HG02885 (cell line): Measurements from ENCODE around the gene ELFN1.

ENCODE experiments used
- ATAC-seq: cut with Tn5 transposase; IDR thresholded peaks from one replicate; pipeline ENCODE4 v1.9.1; 2021; ENCODE audit warnings: mild to moderate bottlenecking; ENCODE audit not compliant: unreplicated experiment, poor library complexity

Gene ELFN1

DNA sequence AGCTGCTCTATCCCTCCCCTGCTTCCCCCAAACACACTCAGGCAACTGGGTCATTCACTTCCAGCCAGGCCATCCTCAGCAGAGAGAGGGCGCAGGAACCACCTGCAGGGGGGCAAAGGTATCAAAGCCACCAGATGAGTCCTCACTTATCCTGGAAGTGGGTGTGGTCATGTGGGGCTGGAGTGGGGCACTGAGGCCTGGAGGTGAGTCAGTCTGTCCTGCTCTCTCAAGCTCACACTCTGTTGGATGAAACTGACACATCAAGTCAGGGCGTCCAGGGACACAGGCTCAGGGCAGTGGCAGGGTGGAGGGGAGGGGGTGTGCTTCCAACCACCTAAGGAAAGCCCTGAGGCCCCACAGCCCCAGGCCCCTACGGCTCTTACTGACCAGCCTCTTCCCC lies 8.0 kb upstream of the ELFN1 start:
- ATAC-seq, result no peak

DNA sequence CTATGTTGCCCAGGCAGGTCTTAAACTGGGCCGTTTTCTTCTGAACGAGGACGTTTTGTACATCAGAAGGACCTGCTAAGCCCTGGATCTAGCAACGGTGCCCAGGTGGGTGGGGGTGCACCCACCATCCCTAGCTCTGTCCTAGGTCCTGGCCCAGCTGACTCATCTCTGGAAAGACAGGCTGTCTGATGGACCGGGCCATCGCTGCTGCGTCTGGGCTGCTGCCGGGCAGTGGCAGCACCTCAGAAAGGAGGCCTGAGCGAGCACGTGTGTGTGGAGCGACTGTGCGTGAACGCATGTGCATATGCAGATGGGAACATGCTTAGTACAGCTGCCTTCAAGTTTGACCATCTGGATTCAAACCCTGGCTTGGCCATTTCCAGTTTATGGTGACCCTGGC lies 7.3 kb upstream of the ELFN1 start:
- no peak for ATAC-seq

DNA sequence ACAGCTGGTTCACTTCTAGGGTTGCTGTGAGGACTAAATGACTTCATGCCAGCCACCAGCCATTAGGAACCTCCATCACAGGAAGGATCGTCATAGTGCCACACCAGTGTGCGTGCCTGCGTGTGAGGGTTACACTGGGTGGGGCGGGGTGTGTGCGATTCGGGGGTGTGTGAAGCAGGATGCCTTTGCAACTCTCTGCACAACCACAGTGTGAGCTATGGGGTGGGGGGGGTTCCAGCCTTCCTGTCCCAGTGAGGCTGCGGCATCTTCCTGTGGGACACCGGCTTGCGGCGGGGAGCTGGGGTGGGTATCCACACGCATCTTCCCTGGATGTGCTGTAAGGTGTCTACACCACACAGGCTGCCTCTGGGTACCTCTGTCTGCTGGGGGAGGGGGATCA lies 6.9 kb upstream of the ELFN1 start:
- no peak for ATAC-seq

DNA sequence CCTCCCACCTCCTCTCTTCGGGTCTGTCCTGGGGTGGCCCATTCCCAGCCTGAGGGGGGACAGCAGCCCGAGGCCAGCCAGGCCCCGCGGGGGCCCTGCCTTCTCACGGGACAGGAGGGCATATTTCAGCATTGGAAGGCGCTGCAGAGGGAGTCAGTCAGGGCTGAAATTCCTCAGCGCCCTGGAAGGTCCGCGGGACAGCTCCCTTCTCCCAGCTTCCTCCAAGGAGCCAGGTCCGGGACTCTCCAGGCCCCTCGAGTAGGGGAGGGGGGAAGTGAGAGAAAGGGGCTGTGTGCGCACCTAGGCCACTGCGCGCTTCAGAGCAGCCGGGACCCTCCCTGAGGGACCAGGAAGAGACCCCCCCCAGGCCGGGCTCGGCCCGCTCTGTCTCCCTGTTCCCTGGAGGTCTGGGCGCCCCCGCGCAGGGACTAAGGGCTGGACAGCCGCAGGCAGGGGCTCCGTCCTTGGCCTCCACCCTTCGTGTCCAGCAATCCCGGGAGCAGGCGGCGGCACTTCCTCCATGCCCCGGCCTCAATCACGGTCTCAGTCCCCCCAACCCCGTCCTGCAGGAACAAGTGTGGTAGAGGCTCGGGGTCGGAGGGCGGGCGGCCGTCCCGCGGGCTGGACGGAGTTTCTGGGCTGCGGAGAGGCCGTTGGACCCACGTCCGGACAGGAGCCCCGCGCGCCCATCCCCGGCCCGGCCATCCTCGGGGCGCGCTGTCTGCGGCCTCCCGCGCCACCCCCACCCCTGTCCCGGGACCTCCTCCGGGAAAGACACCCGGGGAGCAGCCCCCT lies 6.0 kb upstream of the ELFN1 start:
- ATAC-seq, result no peak

DNA sequence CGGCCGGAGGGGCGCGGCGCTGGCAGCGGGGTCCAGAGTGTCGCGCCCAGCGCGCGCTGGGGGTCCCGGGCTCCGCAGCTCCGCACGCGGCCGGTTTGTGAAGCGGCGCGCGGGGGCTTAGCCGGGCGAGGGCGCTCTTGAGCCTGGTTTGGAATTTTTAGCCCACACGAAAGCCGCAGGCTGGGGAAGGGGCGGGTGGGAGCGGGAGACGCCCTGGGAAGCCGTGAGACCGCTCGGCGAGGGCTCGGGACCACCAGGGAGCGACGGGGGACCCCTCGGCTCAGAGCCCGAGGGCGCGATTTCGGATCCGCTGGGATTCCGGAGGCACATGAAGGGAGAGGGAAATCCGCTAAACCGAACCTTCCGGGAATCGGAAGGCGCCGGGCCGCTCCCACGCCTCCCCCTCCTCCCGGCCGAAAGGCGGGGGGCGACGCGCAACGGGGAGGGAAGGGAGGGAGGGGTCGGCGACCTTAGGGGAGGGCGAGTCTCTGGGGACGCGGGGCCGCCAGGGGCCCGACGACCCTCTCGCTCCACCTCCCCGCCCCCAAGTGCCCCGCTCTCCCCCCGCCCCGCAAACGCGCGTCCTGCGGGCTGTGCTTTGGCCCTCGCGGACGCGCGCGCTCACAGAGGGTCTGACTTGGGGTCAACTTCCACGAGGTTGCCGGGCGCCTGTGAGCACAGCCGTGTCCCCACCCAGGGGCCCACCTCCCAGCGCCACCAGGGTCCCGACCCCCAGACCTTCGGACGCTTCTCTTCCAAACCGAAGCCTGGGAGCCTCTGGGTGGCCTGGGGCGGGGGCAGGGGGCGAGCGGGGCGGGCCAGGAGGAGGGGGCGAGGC lies 5.1 kb upstream of the ELFN1 start:
- ATAC-seq, result no peak

DNA sequence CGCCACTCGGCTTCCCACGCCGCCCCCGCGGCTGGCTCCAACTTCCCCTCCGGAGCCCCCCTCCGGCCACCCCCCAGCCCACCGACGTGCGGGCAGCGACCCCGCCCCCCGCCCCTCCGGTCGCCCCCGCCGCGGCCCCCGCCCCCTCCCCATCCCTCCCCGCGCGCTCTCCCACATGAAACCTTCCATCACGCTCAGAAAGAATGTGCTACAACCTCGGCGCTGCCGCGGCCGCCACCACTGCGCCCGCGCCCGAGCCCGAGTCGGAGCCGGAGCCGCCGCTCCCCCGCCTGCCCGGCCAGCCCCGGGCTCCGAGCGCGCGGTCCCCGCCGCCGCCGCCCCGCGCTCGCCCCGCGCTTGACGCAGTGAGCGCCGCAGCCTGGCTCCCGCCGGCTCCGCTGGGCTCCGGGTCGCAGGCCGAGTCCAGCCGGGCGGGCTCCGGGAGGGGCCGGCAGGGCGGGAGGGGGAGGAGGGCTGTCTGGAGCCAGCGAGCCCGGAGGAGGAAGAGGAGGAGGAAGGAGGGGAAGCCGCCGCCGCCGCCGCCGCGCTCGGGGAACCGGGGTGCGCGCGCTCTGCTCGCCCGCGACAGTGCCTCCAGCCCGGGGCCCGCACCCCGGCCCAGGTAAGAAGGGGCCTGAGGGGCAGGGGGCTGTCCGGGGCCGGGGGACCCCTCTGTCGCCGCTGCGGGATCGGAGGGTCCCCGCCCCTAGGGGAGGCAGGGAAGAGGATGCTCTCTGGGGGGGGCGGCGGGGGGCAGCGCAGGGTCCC lies 4.3 kb upstream of the ELFN1 start:
- ATAC-seq, result no peak

DNA sequence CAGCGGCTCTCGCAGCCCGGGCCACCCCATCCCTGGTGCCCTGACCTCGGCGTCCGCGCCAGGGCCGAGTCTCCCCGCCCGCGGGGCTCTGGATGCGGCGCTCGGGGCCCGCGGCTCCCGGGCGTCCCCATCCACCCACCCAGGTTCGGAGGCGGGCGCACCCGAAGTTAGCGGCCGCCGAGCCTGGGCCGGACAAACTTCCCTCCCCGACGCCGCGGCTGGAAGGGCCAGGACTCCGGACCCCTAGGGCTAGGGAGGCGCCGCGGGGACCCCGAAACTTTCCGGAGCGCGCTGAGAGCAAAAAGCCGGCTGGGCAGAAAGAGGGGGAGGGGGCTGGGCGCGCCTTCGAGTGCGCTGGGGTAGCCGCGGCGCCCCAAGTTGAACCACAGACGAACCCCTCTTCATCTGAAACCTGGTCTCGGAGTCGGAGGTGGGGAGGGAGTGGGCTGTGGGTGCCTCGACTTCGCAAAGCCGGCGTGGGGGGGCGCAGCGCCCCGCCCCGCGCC lies 3.7 kb upstream of the ELFN1 start:
- ATAC-seq, result no peak

DNA sequence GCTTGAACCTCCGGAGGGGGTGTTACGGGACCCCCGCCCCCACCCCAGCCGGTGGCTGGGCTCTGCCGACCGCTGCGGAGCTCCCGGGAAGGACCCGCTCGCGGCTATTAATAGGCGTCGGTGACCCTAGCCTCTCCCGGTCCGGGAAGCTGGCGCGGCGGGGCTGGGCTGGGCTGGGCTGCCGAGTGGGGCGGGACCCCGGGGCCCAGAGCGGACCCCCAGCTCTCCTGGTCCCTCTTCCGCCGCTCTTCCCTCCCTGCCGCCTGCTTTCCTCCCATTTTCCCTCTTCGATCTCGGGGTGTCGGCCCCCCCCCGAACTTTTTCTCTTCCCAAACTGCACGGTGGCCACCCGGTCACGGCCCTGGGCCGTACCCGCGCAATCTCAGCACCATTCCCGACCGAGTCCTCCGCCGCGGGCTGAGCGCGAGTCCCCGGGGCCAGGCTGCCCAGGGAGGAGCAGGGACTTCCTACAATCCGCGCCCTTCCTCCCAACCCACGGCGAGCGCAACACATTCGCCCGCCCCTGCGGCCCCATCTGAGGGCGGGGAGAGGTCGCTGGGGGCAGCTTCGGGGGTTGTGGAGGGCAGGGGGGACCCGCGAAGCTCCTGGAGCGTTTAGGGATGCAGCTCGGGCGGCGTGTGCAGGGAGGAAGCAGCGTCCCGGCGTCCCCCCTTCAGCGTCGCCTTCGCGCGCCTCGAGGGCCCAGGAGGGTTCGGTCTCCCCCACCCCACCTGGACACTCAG lies 3.1 kb upstream of the ELFN1 start:
- ATAC-seq, result no peak

DNA sequence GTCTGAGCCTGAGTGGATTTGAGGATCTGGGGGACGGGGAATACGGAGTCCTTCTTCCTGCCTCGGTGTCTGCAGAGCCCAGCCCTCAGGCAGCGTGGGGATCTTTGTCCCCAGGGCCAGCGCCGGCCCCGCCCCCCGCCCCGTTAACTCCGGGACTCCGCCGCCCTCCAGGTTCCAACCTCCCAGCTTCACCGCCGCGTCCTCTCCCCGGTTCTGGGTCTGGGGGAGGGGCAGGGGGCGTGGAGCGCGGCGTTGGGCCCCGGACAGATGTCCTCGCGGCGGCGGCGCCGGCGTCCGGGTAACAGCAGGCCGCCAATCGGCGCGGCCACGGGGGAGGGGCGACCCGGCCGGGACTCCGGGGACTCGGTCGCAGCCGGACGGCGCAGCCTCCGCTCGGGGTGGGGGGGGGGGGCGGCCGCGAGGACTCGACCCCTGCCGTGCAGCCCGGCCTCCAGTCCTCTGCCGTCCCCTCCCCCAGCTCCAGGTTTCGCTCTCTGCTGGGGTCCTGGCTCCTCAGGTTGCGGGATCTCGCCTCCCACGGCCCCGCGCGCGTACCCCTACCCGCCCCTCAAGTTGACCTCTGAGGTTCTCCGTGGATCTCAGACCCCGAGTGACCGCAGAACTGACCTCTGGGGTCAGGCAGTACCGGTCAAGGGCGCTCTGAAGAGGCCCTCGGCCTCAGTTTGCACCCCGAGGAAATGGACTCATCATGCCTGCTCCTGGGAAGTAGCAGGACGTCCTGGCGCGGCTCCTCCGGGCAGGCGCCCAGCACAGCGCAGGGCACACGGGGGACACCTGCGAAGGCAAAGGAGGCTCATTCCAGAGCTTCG lies 2.3 kb upstream of the ELFN1 start:
- ATAC-seq, result no peak

DNA sequence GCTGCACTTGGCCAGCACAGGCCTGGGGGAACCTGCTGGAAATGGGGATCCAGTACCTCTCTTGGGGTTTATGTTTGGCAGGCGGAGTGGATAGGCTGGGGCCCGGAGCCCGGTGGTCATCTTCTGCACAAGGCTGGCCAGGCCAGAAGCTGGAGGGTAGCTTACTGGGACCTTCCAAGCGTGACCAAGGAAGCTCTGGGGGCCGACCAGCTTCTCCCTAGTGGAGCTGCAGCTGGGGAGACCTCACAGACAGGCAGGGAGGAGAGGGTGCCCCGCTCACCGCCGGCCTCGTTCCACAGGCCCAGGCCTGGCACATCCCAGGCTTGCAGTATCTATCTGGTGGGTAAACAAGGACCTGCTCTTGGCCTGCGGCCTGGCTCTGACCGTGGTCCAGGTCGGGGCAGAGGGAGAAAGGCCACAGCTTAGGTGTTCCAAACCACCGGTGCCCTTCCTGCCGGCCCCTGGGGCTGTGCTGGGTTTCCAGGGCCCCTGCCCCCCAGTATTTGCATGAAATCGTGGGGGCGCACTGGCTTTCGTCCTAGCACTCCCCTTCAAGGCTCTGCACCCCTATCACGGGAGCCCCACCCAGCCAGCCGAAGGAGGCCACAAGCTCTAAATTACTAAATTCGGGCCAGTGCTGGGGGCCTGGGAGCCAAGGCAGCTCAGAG lies 1.5 kb upstream of the ELFN1 start:
- no peak for ATAC-seq

DNA sequence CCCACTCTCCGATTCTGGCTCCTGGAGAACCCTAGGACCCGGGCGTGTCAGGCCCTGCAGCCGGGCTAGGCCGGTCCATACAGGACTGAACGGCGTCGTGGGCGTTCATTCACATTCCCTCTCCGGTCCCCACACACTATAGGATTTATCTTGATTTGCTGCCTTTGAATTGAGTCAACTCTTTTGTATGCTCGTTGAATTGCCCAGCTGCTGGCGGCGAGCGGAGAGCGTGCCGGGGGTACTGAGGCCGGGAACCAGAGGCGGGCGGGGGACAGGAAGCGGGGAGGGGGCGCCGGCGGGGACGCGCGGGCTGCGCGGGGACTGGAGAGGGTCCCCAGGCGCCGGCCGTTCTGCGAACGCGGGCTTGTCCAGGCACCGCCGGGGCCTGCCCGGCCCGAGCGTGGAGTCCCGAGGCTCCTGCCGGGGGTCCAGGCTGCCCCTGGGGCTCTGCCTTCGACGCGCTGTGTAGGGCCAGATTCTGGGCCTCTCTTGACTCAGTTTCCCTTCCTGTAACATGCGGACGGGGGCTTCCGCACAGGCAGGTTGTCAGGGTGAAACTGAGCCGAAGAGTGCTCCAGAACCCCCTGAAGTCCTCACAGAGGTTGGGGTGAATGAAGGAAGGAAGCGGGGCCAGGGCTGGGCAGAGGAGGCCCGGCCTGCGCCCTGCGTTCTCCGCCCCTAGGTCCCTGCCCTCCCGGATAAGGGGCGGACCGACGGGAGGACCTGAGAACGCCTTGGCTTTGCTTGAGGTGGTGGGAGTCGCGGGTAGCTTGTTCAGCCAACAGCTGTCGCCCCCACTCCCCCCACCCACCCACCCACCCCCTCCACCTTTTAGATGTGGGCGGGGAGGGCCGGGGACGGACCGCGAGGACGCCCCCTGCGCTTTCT lies 769 bp upstream of the ELFN1 start:
- no peak for ATAC-seq

DNA sequence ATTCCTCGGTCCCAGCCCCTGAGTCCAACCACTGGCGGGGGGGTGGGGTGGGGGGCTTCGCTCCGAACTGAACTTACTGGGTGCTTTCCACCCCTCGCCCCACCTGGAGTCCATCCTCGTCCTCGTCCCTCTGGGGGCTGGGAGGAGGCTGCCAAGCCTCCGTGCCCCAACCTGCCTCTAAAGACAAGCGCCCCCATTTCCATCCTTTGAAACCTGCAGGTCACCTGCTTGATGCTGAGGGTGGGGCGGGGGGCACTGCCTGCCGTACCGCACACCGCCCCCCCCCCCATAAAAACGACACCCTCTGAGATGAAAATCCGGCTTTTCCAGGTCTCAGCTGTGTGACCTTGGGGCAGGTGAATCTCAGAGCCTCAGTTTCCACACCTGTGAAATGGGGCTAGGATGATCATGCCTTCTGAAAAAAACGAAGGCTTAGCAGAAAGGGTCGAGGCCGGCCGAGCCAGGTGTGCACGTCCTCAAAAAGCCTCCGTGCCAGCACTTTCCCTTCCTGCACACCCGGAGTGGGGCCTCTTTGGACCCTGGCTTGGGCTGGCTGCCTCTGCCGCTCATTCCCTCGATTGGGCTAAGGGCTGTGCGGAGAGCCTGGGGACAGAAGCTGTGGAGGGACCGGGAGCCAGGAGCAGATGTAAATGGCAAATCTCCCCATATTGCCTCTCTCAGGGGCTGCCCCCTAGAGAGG lies 967 bp downstream of the ELFN1 start:
- ATAC-seq, result no peak

DNA sequence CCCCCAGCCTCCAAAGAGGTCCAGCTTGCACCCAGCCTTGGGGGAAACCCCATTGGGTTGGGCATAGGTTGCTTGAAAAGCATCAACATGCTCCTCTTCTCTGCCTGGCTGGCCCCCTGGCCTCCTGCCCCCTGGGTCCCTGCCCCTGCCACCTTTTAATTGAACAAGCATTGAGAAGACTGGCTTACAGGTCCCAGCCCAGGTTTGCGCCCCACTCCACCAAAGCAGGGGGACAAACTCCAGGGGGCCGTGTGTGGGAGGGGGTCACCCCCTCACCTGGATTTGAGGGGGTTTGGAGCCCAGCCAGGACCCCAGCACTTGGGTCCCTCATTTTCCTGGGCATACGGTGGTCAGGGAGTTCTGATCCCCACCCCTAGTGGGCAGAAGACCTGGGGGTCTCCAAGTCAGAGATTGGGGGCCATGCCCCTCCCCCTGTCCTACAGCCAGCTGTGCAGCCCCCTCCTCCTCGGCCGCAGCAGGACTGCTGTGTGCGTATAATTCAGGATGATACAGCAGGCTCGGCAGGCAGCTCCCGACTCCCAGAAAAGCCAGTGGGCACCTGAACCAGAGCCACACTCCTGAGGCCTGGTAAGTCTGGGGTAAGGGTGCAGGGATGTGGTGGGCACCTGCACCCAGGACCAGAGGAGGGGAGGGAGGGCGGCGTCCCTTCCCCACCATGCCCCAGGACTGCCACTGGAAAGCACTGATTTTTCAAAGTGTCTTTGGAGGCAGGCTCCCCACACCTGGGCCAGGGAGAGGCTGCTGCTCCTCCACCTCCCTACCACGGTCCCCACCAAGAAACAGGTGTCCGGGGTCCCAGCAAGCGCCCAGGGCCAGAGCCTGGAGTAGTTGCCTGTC lies 1.7 kb downstream of the ELFN1 start:
- ATAC-seq, result no peak

DNA sequence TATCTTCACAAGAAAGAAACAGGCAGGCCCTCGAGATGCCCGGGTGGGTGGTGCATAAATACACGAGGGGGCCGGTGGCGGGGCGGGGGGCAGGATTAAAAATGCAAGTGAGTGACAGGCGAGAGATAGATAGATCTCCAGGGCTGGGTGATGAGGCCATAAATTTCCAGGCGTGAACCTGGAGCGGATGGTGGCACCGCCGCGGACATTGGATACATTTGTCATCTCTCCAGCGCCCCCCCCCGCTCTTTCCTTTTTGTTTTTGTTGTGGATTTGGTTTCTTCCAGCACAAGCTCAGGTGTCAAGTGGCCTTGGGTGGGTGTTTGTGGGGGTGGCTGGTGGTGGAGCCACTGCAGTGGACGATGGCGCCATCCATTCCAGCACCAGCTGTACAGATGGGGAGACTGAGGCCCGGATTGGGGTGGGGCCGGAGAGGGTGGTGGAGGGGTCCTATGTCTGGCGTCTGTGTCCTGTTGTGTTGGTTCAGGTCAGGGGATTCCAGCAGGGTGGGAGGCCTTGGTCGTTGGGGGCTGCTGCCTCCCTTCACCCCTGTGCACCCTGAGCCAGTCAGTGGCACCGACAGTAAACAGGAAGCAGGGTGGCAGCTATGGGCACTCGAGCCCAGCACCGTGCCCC lies 2.9 kb downstream of the ELFN1 start:
- no peak for ATAC-seq

DNA sequence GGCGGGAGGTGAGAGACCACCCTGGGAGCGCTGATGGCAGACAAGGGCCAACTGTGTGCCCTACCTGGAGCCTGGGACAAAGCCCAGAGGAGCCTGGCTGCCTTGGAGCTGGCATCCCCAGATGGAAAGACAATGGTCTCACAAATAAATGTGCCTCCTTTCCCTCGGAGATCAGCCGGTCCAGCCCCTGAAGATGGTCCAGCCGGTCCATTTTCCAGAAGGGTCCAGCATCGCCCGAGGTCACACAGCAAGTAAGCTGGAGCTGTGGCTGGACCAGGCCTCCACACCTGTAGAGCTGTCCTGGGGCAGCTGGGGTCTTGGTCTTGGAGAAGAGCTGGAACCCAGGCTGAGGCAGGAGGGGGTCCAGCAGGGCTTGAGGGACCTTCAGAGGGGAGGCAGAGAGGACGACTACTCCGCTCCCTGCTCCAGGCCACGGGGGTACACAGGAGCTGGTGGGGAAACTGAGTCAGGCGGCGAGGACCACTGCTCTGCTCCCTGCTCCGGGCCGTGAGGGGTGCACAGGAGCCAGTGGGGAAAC lies 3.6 kb downstream of the ELFN1 start:
- no peak for ATAC-seq
